K562 (cell line): ENCODE results near the gene ELFN2. TPM values are rescaled to one million over a fixed set of nuclear protein-coding genes. Genes with fewer than 3 reads are reported as not detected.

ENCODE experiments used
- ATAC-seq: fragments of 200-7000 bp; cut with Tn5 transposase; 3 replicates; pipeline ENCODE4 v1.9.1; 2020; ENCODE audit warnings: moderate library complexity
- BruUV-seq: library from RNA; stranded (reverse); fragments of 400-500 nt; replicated peaks from 2 replicates; lab custom pipeline; 2021; lab: Mats Ljungman, UMichigan
- CTCF ChIA-PET: fragments of 300-600 bp; formaldehyde crosslinking; extraction: SDS; loops from one replicate; lab custom pipeline; 2021; ENCODE audit warnings: low intra/inter-chr PET ratio; lab: Yijun Ruan, JAX
- POLR2A ChIA-PET: fragments of 300-600, 350-650 bp; sonication (Branson Sonifier 250); formaldehyde crosslinking; extraction: SDS; loops from one replicate; lab custom pipeline; 2021; ENCODE audit warnings: antibody characterized with exemption, inconsistent platforms; lab: Yijun Ruan, JAX
- DNase-seq, 4 experiments: peaks; one replicate each; pipeline versions ENCODE4 v3.0.0 to v3.0.0-alpha.2; 2011 to 2018; ENCODE audit warnings: low spot score in 3 of 4, mixed read lengths in 3 of 4; ENCODE audit errors: extremely low read depth in 1 of 4
- FAIRE-seq: peaks from 2 replicates; lab custom pipeline; 2011; peaks lifted over from hg19 to GRCh38; lab: Jason Lieb, UNC
- H2AFZ ChIP-seq: 2 replicates; pipeline ENCODE4 v1.6.0; 2011; ENCODE audit warnings: low read depth, low read length, control low read depth, inconsistent platforms
- H3K27ac ChIP-seq: fragments of 200-600 bp; 3 replicates; pipeline ENCODE4 v1.8.0; 2011; ENCODE audit warnings: low read depth, mild to moderate bottlenecking, control low read depth, inconsistent platforms, low read length, moderate library complexity, mixed read lengths; ENCODE audit errors: extremely low read depth
- H3K27me3 ChIP-seq, 2 experiments: fragments of 300-600 bp in 1 of 2; 2 replicates in 1 of 2; 3 replicates in 1 of 2; pipeline versions ENCODE4 v1.6.0 to v1.8.0; 2011; ENCODE audit warnings: inconsistent platforms in 2 of 2, low read length in 2 of 2, mild to moderate bottlenecking in 1 of 2, mixed read lengths in 1 of 2, moderate library complexity in 1 of 2; ENCODE audit not compliant: control insufficient read depth in 2 of 2, insufficient read depth in 2 of 2
- H3K36me3 ChIP-seq: fragments of 300-600 bp; 3 replicates; pipeline ENCODE4 v1.8.0; 2011; ENCODE audit warnings: mild to moderate bottlenecking, low read length, inconsistent platforms; ENCODE audit not compliant: control insufficient read depth, insufficient read depth
- H3K4me1 ChIP-seq, 2 experiments: fragments of 200-600 bp in 1 of 2; replicated peaks in 1 of 2; 2 replicates in 1 of 2; 3 replicates in 1 of 2; pipeline versions ENCODE4 v1.5.1 to v1.8.0; 2011; ENCODE audit warnings: inconsistent platforms in 2 of 2, low read length in 2 of 2, mild to moderate bottlenecking in 1 of 2, mixed read lengths in 1 of 2, moderate library complexity in 1 of 2; ENCODE audit not compliant: control insufficient read depth in 2 of 2, insufficient read depth in 2 of 2
- H3K4me2 ChIP-seq: 2 replicates; pipeline ENCODE4 v1.6.1; 2011; ENCODE audit warnings: low read length, control low read depth, inconsistent platforms, mixed read lengths; ENCODE audit not compliant: insufficient read depth
- H3K4me3 ChIP-seq: fragments of 200-600 bp; sonication (generic), shearing (Covaris generic); 2 replicates; pipeline ENCODE4 v1.5.1; 2016; ENCODE audit warnings: control low read depth, inconsistent platforms
- H3K79me2 ChIP-seq: fragments of 200-600 bp; 3 replicates; pipeline ENCODE4 v1.8.0; 2011; ENCODE audit warnings: low read length, inconsistent platforms; ENCODE audit not compliant: control insufficient read depth, insufficient read depth
- H3K9ac ChIP-seq, 2 experiments: 2 replicates each; pipeline versions ENCODE4 v1.6.0 to v1.6.1; 2011; ENCODE audit warnings: low read depth in 2 of 2, low read length in 2 of 2, control low read depth in 1 of 2, inconsistent platforms in 1 of 2, mild to moderate bottlenecking in 1 of 2, mixed read lengths in 1 of 2; ENCODE audit not compliant: insufficient read depth in 1 of 2
- H3K9me1 ChIP-seq: one replicate; pipeline ENCODE4 v1.6.0; 2011; ENCODE audit warnings: inconsistent platforms, mild to moderate bottlenecking, low read length, moderate library complexity; ENCODE audit not compliant: control insufficient read depth, insufficient read depth
- H3K9me3 ChIP-seq: replicated peaks from 2 replicates; pipeline ENCODE4 v1.5.1; 2011; ENCODE audit warnings: low read depth, low read length, inconsistent platforms; ENCODE audit not compliant: control insufficient read depth, insufficient read depth
- H4K20me1 ChIP-seq: replicated peaks from 2 replicates; pipeline ENCODE4 v1.6.1; 2011; ENCODE audit warnings: low read length, inconsistent platforms, mixed read lengths; ENCODE audit not compliant: control insufficient read depth, insufficient read depth
- ELK3 ChIP-seq: fragments of 450-650 bp; formaldehyde crosslinking; IDR thresholded peaks from 2 replicates; pipeline ENCODE4 v1.4.0; 2020; ENCODE audit warnings: mild to moderate bottlenecking
- MBD1 ChIP-seq: fragments of 250-450 bp; sonication (Bioruptor Pico); IDR thresholded peaks from 2 replicates; pipeline ENCODE4 v1.8.0; 2022; ENCODE audit warnings: inconsistent platforms
- NFIC ChIP-seq: fragments of 450-650 bp; IDR thresholded peaks from 2 replicates; pipeline ENCODE4 v1.6.1; 2017; ENCODE audit warnings: mild to moderate bottlenecking, inconsistent platforms
- TBL1XR1 ChIP-seq, 2 experiments: IDR thresholded peaks; 2 replicates each; pipeline ENCODE4 v1.6.1; 2012; ENCODE audit warnings: improper control_type of control experiment in 2 of 2, low read length in 2 of 2, mild to moderate bottlenecking in 1 of 2
- TOE1 ChIP-seq, 2 experiments: fragments of 450-650 bp in 1 of 2; sonication (generic) in 1 of 2; formaldehyde crosslinking in 1 of 2; IDR thresholded peaks; 2 replicates each; pipeline versions ENCODE4 v1.7.1 to v1.8.0; 2016 to 2022; ENCODE audit warnings: borderline replicate concordance in 2 of 2, mild to moderate bottlenecking in 2 of 2, antibody characterized with exemption in 1 of 2, inconsistent platforms in 1 of 2, low read depth in 1 of 2, missing genetic modification reagents in 1 of 2, moderate library complexity in 1 of 2
- ZNF347 ChIP-seq: fragments of 450-650 bp; formaldehyde crosslinking; IDR thresholded peaks from 2 replicates; pipeline ENCODE4 v1.4.0; 2020; ENCODE audit warnings: low read depth, mild to moderate bottlenecking, moderate library complexity
- WGBS: fragments of 100-300 bp; shearing (Covaris generic); methylation state at CpG from one replicate; pipeline ENCODE4 v1.1.6; 2016; ENCODE audit warnings: low coverage, mixed read lengths; ENCODE audit not compliant: insufficient coverage; ENCODE audit errors: missing lambda C conversion rate; 5-methylcytosine and 5-hydroxymethylcytosine counted together
- in situ Hi-C: fragments of 300-500 bp; cut with MboI; formaldehyde crosslinking; loops from 4 replicates; pipeline ENCODE4 v1.15.0; 2018; ENCODE audit warnings: inconsistent platforms, mixed read lengths
- intact Hi-C: fragments of 100-400 bp; cut with micrococcal nuclease; formaldehyde crosslinking; loops from 2 replicates; pipeline ENCODE4 v1.14.2; 2022
- polyA plus RNA-seq, 8 experiments: library from polyadenylated mRNA; depleted of rRNA in 4 of 8; stranded (reverse) in 5 of 8; unstranded in 3 of 8; fragments of >200 nt; fragmentation: Nextera tagmentation in 2 of 8; fragmentation: Illumina TruSeq in 1 of 8; extraction: Ambion mirVana in 2 of 8; extraction: Trizol in 1 of 8; gene quantifications; 2 replicates each; pipeline versions ENCODE4 v1.2.1 to v1.2.3, GENCODE V29; 2011 to 2014; ENCODE audit warnings: inconsistent platforms in 1 of 8, missing spikeins in 1 of 8
- total RNA-seq, 7 experiments: library from RNA; depleted of rRNA in 6 of 7; stranded (reverse); fragments of >200 nt in 6 of 7; fragmentation: Illumina TruSeq in 2 of 7; extraction: Trizol in 2 of 7; gene quantifications; 2 replicates each; pipeline versions ENCODE4 v1.2.1 to v1.2.3, GENCODE V29; 2011 to 2021; ENCODE audit warnings: low replicate concordance in 1 of 7

ELFN2 gene
- total and polyA plus RNA-seq, 9 of the 15 experiments (the other 6 are each of a cell fraction or from before 2014, with no cell fraction given), result not detected

- no peak for ATAC-seq
- H3K4me3 ChIP-seq, result no peak overlapping the region
- H3K9me3 ChIP-seq, result no peaks in the 10 kb centered on the region
- H3K79me2 ChIP-seq, result no peaks in the 10 kb centered on the region
- no peak for DNase-seq
- intact Hi-C loops, result no loop called here
- H3K27ac ChIP-seq, result no peak overlapping the region
- H3K4me1 ChIP-seq, result peaks cover 0 to 3% of the 10 kb centered on the region in 2 experiments; a peak in 1 of 5 replicates
- H3K36me3 ChIP-seq, result no peaks in the 10 kb centered on the region
- no peaks in the 10 kb centered on the region for H3K9me1 ChIP-seq
- BruUV-seq, result no TSS peak
- H3K9ac ChIP-seq, result no peak overlapping the region
- no peaks in the 10 kb centered on the region; the same call in 1 of the 2 replicates for H4K20me1 ChIP-seq
- no peak overlapping the region for H3K4me2 ChIP-seq
- in situ Hi-C loops, result no loop called here
- POLR2A ChIA-PET, result interaction anchor here (0.5 to 0.6 kb wide), 2 partner anchors 104 to 186 kb away, joined by 3 to 5 read pairs; no protein-coding TSS in a partner anchor
- whole genome bisulfite sequencing, result 0% methylated on average over 1 of the region's 10 CpGs
- peaks cover 4 to 59% of the 10 kb centered on the region in 2 experiments; a peak in 4 of 5 replicates for H3K27me3 ChIP-seq
- H2AFZ ChIP-seq, result no peak overlapping the region
- no peak for FAIRE-seq
- CTCF ChIA-PET, result no interaction called here
- TF ChIP-seq ZNF347 (CRISPR knock-in tag) (no peak), TBL1XR1 (IDR thresholded peaks at IDR 0.05; ENCODE audit: low read length in 2 of 2) (no peak), ELK3 (CRISPR knock-in tag) (no peak), NFIC (no peak), MBD1 (CRISPR knock-in tag) (no peak), TOE1 (IDR thresholded peaks at IDR 0.05; ENCODE audit: borderline replicate concordance) (no peak), TOE1 (CRISPR knock-in tag; IDR thresholded peaks at IDR 0.05; ENCODE audit: borderline replicate concordance, low read depth) (no peak)
Observed at GRCh38 chr22:37379722-37380121, 47.6 kb downstream of the ELFN2 start.
